H1 (cell line): ENCODE data around the gene AHRR. TPM values are rescaled to one million over a fixed set of nuclear protein-coding genes. Genes with fewer than 3 reads are reported as not detected.

ENCODE experiments used
- CHD7 ChIP-seq: fragments of 300-600 bp; sonication (generic); IDR thresholded peaks from 2 replicates; pipeline ENCODE4 v1.7.1; 2012; ENCODE audit warnings: low read length, moderate library complexity, mild to moderate bottlenecking, inconsistent platforms; ENCODE audit not compliant: insufficient replicate concordance
- GABPA ChIP-seq: IDR thresholded peaks from 2 replicates; pipeline ENCODE4 v1.6.1; 2011; ENCODE audit warnings: mild to moderate bottlenecking, low read length, moderate library complexity, borderline replicate concordance; ENCODE audit not compliant: insufficient read depth
- polyA plus RNA-seq, 7 experiments: library from polyadenylated mRNA; depleted of rRNA in 3 of 7; stranded (reverse) in 5 of 7; unstranded in 2 of 7; fragments of >200 nt in 5 of 7; fragments of 200-250 nt in 2 of 7; gene quantifications; 1 replicate in 5 of 7; 2 replicates in 1 of 7; 4 replicates in 1 of 7; pipeline versions ENCODE4 v1.2.1 to v1.2.3, GENCODE V29; 2011 to 2013; ENCODE audit warnings: missing spikeins in 2 of 7, mixed read lengths in 2 of 7
- total RNA-seq: library from RNA; stranded (reverse); fragmentation: NEBNext Ultra II Directional; extraction: Animal tissue kit (Norgen Biotek cat#: 25700); gene quantifications from 2 replicates; pipeline ENCODE4 v1.2.1, GENCODE V29; 2021

Gene AHRR
- total and polyA plus RNA-seq, 2 of the 8 experiments (the other 6 are each of a cell fraction or from before 2014, with no cell fraction given) = 0.41 to 0.80 TPM

GRCh38 chr5:465591-466403 lies 144.3 kb downstream of the AHRR start (continued):
- TF ChIP-seq CHD7 = no peak
- TF ChIP-seq GABPA = no peak
